HG03196 (cell line): ENCODE data around the gene ATP6V1B1.
A peak's percentile ranks its signal among the peaks of the same experiment; 100 is the strongest.
"Not testable (repeated sequence)": the region's sequence is repeated elsewhere in the genome, so short reads cannot be mapped to it uniquely, and the experiment has no call there.

Experiments
- ATAC-seq: cut with Tn5 transposase; IDR thresholded peaks from one replicate; pipeline ENCODE4 v1.9.1; 2021; ENCODE audit not compliant: unreplicated experiment

The ATP6V1B1 gene

DNA sequence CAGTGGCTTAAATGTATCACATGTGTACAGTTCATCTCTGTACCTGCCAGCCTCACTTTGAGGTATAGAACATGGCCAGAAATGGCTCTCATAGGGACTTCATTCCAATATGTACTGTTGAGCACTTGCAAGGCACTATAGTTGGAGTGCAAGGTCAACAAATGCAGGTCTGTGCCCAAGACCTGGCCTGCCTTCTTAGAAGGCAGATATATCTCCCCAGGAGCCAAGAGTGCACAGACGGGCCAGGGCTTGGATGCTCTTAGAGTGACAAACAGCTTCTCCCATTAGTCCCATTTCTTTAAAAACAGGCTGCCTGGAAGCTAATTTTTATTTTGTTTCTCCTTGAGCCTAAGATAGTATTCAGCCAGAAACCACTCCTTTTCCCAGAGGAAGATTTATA is 51.7 kb downstream of the ATP6V1B1 start:
- ATAC-seq: no peak

DNA sequence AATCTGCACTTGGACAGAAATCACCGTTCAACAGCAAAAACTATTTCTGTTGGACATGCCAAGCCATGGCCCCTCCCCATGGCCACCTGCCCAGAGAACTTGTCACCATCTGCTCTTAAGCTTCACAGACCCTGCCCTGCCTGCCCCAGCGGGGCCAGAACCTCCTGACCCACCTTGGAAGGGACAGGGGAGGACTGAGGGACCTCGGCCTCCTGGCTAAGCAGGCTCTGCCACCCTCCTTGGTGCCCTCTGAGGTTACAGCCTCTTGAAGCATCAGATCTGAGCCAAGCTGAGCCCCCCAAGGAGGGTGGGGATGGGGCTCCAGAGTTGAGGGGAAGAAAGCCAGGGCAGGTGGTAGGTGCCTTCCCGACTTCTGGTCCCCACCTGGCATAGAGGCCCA is 52.5 kb downstream of the ATP6V1B1 start:
- no peak for ATAC-seq

- ATAC-seq: no peak
Observed at GRCh38 chr2:70988726-70989648, 53.3 kb downstream of the ATP6V1B1 start.

DNA sequence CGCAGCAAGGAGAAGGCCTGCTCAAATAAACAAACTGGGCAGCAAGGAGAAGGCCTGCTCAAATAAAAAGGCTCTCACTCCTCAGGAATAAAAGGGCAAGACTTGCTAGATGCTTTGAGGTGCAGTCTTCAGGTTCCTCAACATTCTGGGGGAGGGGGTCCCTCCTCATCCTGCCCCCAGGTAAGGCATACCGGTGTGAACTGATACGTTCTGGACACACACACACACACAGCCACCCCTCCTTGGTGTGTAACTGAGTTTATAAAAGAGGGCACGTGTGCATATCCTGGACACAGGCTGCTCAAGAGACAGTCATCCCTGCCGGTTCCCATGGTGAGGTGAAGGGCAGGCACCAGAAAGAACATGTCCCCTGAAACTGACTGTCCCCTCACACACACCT is 54.5 kb downstream of the ATP6V1B1 start:
- ATAC-seq: no peak

DNA sequence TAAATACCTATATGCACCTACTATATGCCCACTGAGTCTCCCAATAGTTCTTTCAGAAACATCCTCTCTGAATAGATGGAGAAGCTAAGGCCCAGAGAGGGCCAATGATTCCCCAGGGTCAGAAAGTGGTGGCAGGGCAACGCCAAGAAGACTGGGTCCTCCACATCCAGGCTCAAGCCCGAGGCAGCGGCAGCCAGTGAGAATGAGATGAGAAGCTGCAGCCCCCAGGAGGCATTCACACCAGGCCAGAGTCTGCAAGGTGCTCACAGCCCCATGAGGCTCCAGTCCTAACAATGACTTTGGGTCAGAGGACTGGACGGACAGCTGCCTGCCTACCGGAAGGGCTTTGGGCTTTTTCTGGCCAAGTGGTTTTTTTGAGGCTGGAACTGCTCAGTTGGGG is 55.4 kb downstream of the ATP6V1B1 start:
- no peak for ATAC-seq

DNA sequence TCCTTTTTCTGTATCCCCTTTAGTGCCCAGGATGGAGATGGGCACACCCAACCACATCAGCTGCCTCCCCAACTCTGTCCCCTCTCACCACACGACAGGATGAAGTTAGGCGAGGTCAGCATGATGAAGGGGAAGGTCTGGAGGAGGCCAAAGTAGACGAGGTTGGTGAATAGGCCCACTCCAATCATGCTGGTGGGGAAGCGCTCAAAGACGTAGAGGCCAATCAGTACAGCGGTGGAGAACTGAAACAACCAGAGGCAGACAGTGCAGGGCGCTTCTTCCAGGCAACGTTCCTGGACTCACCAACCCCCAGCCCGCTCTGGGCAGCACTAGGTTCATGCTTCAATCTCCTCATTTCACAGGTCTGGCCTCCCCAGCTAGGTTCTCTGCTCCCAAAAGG is 56.0 kb downstream of the ATP6V1B1 start:
- ATAC-seq: no peak

- ATAC-seq: no peak
Observed at GRCh38 chr2:70992945-70993853, 57.5 kb downstream of the ATP6V1B1 start.

- peak; percentile 16 for ATAC-seq
Observed at GRCh38 chr2:70994009-70994698, 58.5 kb downstream of the ATP6V1B1 start.

- ATAC-seq: peak; percentile 95
Observed at GRCh38 chr2:70994699-70995425, 59.2 kb downstream of the ATP6V1B1 start, which contains the start of gene TEX261. TSS of gene TEX261 (minus strand) at chr2:70994873. CDS start at chr2:70994757, 116 bp downstream.

DNA sequence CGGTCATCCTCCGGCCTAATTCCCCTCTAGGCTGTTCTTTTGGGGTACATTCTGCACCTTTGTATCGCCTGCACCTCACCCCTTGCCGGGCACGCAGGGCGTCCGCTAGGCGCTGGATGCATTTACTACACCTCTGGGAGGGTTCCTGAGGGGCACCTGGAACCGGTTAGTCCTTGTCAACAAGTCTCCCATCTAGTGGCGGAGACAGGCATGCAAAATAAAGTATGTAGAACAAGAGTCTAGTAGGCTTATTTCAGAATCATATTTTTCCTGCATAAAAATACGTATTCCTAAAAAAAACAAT is 59.7 kb downstream of the ATP6V1B1 start:
- ATAC-seq: no peak

- ATAC-seq: not testable (repeated sequence)
Observed at GRCh38 chr2:70998885-70999284, 63.2 kb downstream of the ATP6V1B1 start.

DNA sequence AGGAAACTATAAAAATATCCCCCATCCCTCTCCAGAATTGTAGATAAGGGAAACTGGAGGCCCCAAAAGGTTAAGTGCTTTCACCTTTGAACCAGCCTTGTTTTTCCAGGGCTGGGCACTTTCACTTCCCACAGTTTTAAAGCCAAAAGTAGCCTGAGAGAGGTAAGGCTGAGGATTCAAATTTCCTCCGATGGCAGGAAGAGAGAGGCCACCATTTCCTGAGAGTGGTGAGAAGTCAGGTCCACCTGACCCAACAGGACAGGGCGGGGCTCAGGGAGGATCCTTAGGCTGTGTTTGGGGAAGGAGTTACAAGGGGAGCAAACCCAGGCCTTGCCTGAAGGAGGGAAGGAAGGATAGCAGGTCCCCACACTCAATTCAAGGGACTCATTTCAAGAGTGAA is 63.7 kb downstream of the ATP6V1B1 start:
- no peak for ATAC-seq

DNA sequence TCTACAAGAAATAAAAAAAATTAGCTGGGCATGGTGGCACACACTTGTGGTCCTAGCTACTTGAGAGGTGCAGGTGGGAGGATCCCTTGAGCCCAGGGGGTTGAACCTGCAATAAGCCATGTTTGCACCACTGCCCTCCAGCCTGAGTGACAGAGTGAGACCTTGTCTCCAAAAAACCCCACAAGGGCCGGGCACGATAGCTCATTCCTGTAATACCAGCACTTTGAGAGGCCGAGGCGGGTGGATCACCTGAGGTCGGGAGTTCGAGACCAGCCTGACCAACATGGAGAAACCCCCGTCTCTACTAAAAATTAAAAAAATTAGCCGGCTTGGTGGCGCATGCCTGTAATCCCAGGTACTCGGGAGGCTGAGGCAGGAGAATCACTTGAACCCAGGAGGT is 64.2 kb downstream of the ATP6V1B1 start:
- ATAC-seq: not testable (repeated sequence)

DNA sequence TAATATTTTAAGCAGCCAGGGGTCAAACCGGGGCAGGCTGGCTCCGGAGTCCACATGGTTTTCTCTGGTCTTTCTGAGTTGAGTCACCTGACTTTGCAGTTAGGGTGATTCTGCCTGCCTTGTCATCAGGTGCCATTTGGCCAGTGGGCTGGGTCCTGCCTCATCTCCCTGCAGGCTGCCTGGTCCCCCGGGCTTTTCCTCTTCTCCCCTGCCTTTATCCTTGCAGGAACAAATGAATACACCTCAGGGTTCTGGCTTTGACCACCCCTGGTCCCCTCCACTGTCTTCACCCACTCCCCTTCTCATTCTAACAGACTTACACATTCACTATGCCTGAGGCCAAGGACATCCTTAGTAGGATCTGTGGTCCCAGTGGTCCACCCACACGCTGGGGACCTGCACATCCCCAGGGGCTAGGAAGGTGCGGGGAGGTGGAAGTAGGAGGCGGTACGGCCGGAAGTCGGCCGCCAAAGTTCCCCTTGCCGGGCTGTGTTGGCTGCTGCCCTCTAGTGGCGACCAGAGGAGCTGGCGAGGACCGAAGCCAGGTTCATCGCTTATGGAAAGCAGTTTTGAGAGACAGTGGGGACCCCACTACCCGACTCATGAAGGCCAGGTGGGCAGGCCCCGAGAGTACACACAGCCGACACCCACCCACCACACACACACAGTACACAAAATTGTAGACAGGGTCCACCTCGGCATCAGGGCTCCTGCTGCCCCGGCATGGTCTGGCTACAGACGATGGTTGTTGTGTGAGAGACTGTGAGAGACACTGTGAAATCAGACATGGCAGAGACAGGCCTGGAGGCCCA is 65.3 kb downstream of the ATP6V1B1 start:
- ATAC-seq: peak; percentile 73

DNA sequence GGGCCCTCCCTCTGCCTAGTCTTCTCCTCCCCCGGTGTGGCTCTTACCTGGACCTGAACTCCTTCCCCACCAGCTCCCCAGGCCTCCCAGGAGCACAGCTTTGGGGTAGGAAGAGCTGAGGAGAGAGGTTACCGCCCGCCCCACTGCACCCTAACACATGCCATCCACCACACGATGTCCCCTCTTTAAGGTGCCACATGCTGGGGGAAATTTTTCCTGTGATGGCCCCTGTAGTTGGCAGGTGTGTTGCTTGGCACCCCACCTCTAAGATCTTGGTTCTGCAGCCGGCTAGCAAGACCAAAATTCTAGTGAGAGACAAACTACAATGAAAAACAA is 65.9 kb downstream of the ATP6V1B1 start:
- no peak for ATAC-seq

GRCh38 chr2:71001981-71002570 is 66.4 kb downstream of the ATP6V1B1 start:
- no peak for ATAC-seq

DNA sequence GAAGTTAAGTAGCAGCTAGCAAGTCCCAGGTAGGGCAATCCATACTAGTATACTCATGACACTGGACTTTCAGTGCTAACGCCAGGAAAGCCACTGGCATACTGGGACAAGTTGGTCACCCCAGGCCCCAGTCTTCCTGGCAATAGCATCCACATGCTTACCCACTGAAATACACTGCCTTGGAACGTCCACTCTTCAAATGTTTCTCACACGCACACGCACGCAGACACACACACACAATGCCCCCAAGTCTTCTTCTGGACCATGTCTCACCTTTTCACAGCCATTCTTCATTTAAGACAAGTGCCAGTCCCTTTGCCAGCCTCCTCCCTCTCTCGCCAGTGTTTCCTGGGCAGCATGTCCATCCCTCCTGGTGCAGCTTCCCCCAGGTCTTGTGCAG is 67.7 kb downstream of the ATP6V1B1 start:
- ATAC-seq: no peak

- no peak for ATAC-seq
Observed at GRCh38 chr2:71003966-71004755, 68.5 kb downstream of the ATP6V1B1 start.

GRCh38 chr2:71004857-71005256 is 69.2 kb downstream of the ATP6V1B1 start:
- no peak for ATAC-seq
